Activated CD4-positive, alpha-beta memory T cell treated with anti-CD3 and anti-CD28 coated beads, Interleukin-2, amount 10 ng/mL, durations not matched to agents 7 days and 5 days (primary cell): ENCODE results near the gene OR4K2. TPM values are rescaled to one million over a fixed set of nuclear protein-coding genes. Genes with fewer than 3 reads are reported as not detected.
"Not testable (repeated sequence)": the region's sequence is repeated elsewhere in the genome, so short reads cannot be mapped to it uniquely, and the experiment has no call there.

ENCODE experiments used
- CTCF ChIA-PET: fragments of 350-600 bp; sonication (Branson Sonifier 250); formaldehyde crosslinking; loops from one replicate; lab custom pipeline; 2021; ENCODE audit warnings: antibody characterized with exemption, inconsistent platforms; lab: Charles Lee
- POLR2A ChIA-PET: fragments of 350-600 bp; sonication (Branson Sonifier 250); formaldehyde crosslinking; loops from one replicate; lab custom pipeline; 2021; ENCODE audit warnings: antibody characterized with exemption; lab: Charles Lee
- DNase-seq: peaks from one replicate; pipeline ENCODE4 v3.0.0-alpha.2; 2020
- H3K27ac Mint-ChIP-seq: one replicate; pipeline ENCODE4 v1.8.0; 2021; ENCODE audit warnings: mild to moderate bottlenecking, mixed read lengths
- H3K27me3 Mint-ChIP-seq: one replicate; pipeline ENCODE4 v1.8.0; 2021; ENCODE audit warnings: mixed read lengths
- H3K36me3 Mint-ChIP-seq: one replicate; pipeline ENCODE4 v1.8.0; 2021; ENCODE audit warnings: low read depth, mixed read lengths
- H3K4me1 Mint-ChIP-seq: one replicate; pipeline ENCODE4 v1.8.0; 2021; ENCODE audit warnings: mixed read lengths
- H3K4me3 Mint-ChIP-seq: one replicate; pipeline ENCODE4 v1.8.0; 2021; ENCODE audit warnings: mild to moderate bottlenecking, mixed read lengths
- H3K9me3 Mint-ChIP-seq: one replicate; pipeline ENCODE4 v1.8.0; 2021; ENCODE audit warnings: mixed read lengths
- total RNA-seq, 2 experiments: library from RNA; stranded (reverse); gene quantifications; one replicate each; pipeline ENCODE4 v1.2.3, GENCODE V29; 2021

The OR4K2 gene
- not detected for total RNA-seq

GRCh38 chr14:19874842-19875241 is at the start of gene OR4K2:
TSS of gene OR4K2 (plus strand) at chr14:19875142. CDS start at chr14:19876268, 1,126 bp downstream.
- H3K4me1 Mint-ChIP-seq = no peaks in the 10 kb centered on the region
- POLR2A ChIA-PET = no interaction called here
- DNase-seq = no peak
- no peaks in the 10 kb centered on the region for H3K36me3 Mint-ChIP-seq
- no peaks in the 10 kb centered on the region for H3K27me3 Mint-ChIP-seq
- no peak within 1 kb of the TSS for H3K4me3 Mint-ChIP-seq
- CTCF ChIA-PET = no interaction called here
- H3K9me3 Mint-ChIP-seq = no peaks in the 10 kb centered on the region
- H3K27ac Mint-ChIP-seq = no peak within 1 kb of the TSS

GRCh38 chr14:19827626-19828244 is 47.2 kb upstream of the OR4K2 start:
- DNase-seq, H3K36me3 Mint-ChIP-seq, H3K4me1 Mint-ChIP-seq, H3K4me3 Mint-ChIP-seq, H3K27ac Mint-ChIP-seq, POLR2A ChIA-PET, H3K27me3 Mint-ChIP-seq, H3K9me3 Mint-ChIP-seq: not testable (repeated sequence)
- CTCF ChIA-PET = interaction anchor here (0.6 kb wide), 1 partner anchor 48 kb away, joined by 3 read pairs; no protein-coding TSS in a partner anchor

- ChIA-PET POLR2A (no interaction called here), CTCF (no interaction called here)
- Mint-ChIP-seq H3K27me3 (no peaks in the 10 kb centered on the region), H3K4me1 (no peaks in the 10 kb centered on the region), H3K36me3 (no peaks in the 10 kb centered on the region), H3K9me3 (no peaks in the 10 kb centered on the region), H3K27ac (no peak overlapping the region), H3K4me3 (no peak overlapping the region)
- no peak for DNase-seq
Observed at GRCh38 chr14:19828314-19828713, 46.6 kb upstream of the OR4K2 start.

GRCh38 chr14:19834203-19834848 is 40.6 kb upstream of the OR4K2 start:
- H3K36me3 Mint-ChIP-seq, H3K27ac Mint-ChIP-seq, H3K4me3 Mint-ChIP-seq, H3K9me3 Mint-ChIP-seq, H3K27me3 Mint-ChIP-seq, CTCF ChIA-PET, DNase-seq, POLR2A ChIA-PET, H3K4me1 Mint-ChIP-seq: not testable (repeated sequence)

- H3K4me1 Mint-ChIP-seq = no peaks in the 10 kb centered on the region
- ChIA-PET CTCF (no interaction called here), POLR2A (no interaction called here)
- H3K27ac Mint-ChIP-seq = no peak overlapping the region
- no peak for DNase-seq
- no peaks in the 10 kb centered on the region for H3K27me3 Mint-ChIP-seq
- no peak overlapping the region for H3K4me3 Mint-ChIP-seq
- no peaks in the 10 kb centered on the region for H3K9me3 Mint-ChIP-seq
- H3K36me3 Mint-ChIP-seq = no peaks in the 10 kb centered on the region
Observed at GRCh38 chr14:19838433-19838832, 36.5 kb upstream of the OR4K2 start.

GRCh38 chr14:19851365-19851764 is 23.6 kb upstream of the OR4K2 start:
- Mint-ChIP-seq H3K27ac (no peak overlapping the region), H3K9me3 (peaks cover 2% of the 10 kb centered on the region), H3K4me1 (no peaks in the 10 kb centered on the region), H3K27me3 (no peaks in the 10 kb centered on the region), H3K4me3 (no peak overlapping the region), H3K36me3 (no peaks in the 10 kb centered on the region)
- ChIA-PET CTCF (no interaction called here), POLR2A (no interaction called here)
- DNase-seq = no peak

- H3K4me3 Mint-ChIP-seq, CTCF ChIA-PET, H3K9me3 Mint-ChIP-seq, DNase-seq, H3K4me1 Mint-ChIP-seq, POLR2A ChIA-PET, H3K27me3 Mint-ChIP-seq, H3K36me3 Mint-ChIP-seq, H3K27ac Mint-ChIP-seq: not testable (repeated sequence)
Observed at GRCh38 chr14:19866061-19866669, 8.8 kb upstream of the OR4K2 start.

GRCh38 chr14:19873178-19873577 is 1.8 kb upstream of the OR4K2 start:
- CTCF ChIA-PET = no interaction called here
- Mint-ChIP-seq H3K4me3 (no peak overlapping the region), H3K27ac (no peak overlapping the region), H3K27me3 (no peaks in the 10 kb centered on the region), H3K36me3 (no peaks in the 10 kb centered on the region), H3K9me3 (no peaks in the 10 kb centered on the region), H3K4me1 (no peaks in the 10 kb centered on the region)
- POLR2A ChIA-PET = no interaction called here
- DNase-seq = no peak

GRCh38 chr14:19878029-19878642 is 3.2 kb downstream of the OR4K2 start:
- H3K9me3 Mint-ChIP-seq = no peaks in the 10 kb centered on the region
- no peak for DNase-seq
- ChIA-PET CTCF (no interaction called here), POLR2A (no interaction called here)
- no peaks in the 10 kb centered on the region for H3K36me3 Mint-ChIP-seq
- no peak overlapping the region for H3K27ac Mint-ChIP-seq
- H3K4me1 Mint-ChIP-seq = no peaks in the 10 kb centered on the region
- H3K4me3 Mint-ChIP-seq = no peak overlapping the region
- no peaks in the 10 kb centered on the region for H3K27me3 Mint-ChIP-seq

GRCh38 chr14:19895282-19895681 is 20.3 kb downstream of the OR4K2 start:
- peaks cover 33% of the 10 kb centered on the region for H3K9me3 Mint-ChIP-seq
- ChIA-PET POLR2A (no interaction called here), CTCF (no interaction called here)
- H3K36me3 Mint-ChIP-seq = no peaks in the 10 kb centered on the region
- DNase-seq = no peak
- H3K4me1 Mint-ChIP-seq = no peaks in the 10 kb centered on the region
- H3K4me3 Mint-ChIP-seq = no peak overlapping the region
- H3K27ac Mint-ChIP-seq = no peak overlapping the region
- no peaks in the 10 kb centered on the region for H3K27me3 Mint-ChIP-seq

GRCh38 chr14:19900999-19901398 is 26.1 kb downstream of the OR4K2 start:
- no peak for DNase-seq
- no peak overlapping the region for H3K4me3 Mint-ChIP-seq
- no peaks in the 10 kb centered on the region for H3K27me3 Mint-ChIP-seq
- no peaks in the 10 kb centered on the region for H3K4me1 Mint-ChIP-seq
- H3K9me3 Mint-ChIP-seq = peaks cover 13% of the 10 kb centered on the region
- ChIA-PET CTCF (no interaction called here), POLR2A (no interaction called here)
- H3K27ac Mint-ChIP-seq = no peak overlapping the region
- no peaks in the 10 kb centered on the region for H3K36me3 Mint-ChIP-seq

GRCh38 chr14:19902409-19902808 is 27.5 kb downstream of the OR4K2 start:
- ChIA-PET POLR2A (no interaction called here), CTCF (no interaction called here)
- H3K4me1 Mint-ChIP-seq = no peaks in the 10 kb centered on the region
- DNase-seq = no peak
- no peaks in the 10 kb centered on the region for H3K27me3 Mint-ChIP-seq
- H3K36me3 Mint-ChIP-seq = no peaks in the 10 kb centered on the region
- H3K4me3 Mint-ChIP-seq = no peak overlapping the region
- H3K9me3 Mint-ChIP-seq = peaks cover 3% of the 10 kb centered on the region
- H3K27ac Mint-ChIP-seq = no peak overlapping the region

- no peak for DNase-seq
- peaks cover 6% of the 10 kb centered on the region for H3K9me3 Mint-ChIP-seq
- H3K27me3 Mint-ChIP-seq = no peaks in the 10 kb centered on the region
- H3K4me3 Mint-ChIP-seq = no peak overlapping the region
- H3K36me3 Mint-ChIP-seq = no peaks in the 10 kb centered on the region
- no peak overlapping the region for H3K27ac Mint-ChIP-seq
- no peaks in the 10 kb centered on the region for H3K4me1 Mint-ChIP-seq
- CTCF ChIA-PET = no interaction called here
- POLR2A ChIA-PET = no interaction called here
Observed at GRCh38 chr14:19906665-19907064, 31.7 kb downstream of the OR4K2 start.
